GM12873 (cell line): ENCODE measurements around the gene TENM4.

Source experiments
- TF ChIP-seq, protein P1 (sequence below): IDR thresholded peaks from 2 replicates; pipeline ENCODE4 v1.5.1; 2012; ENCODE audit warnings: low read depth, mild to moderate bottlenecking, moderate library complexity, low read length, control low read depth; ENCODE audit not compliant: insufficient read depth; ENCODE audit errors: missing control alignments

TENM4 gene

GRCh38 chr11:78870655-78871054 is 570.2 kb downstream of the TENM4 start:
- TF ChIP-seq, protein P1, sequence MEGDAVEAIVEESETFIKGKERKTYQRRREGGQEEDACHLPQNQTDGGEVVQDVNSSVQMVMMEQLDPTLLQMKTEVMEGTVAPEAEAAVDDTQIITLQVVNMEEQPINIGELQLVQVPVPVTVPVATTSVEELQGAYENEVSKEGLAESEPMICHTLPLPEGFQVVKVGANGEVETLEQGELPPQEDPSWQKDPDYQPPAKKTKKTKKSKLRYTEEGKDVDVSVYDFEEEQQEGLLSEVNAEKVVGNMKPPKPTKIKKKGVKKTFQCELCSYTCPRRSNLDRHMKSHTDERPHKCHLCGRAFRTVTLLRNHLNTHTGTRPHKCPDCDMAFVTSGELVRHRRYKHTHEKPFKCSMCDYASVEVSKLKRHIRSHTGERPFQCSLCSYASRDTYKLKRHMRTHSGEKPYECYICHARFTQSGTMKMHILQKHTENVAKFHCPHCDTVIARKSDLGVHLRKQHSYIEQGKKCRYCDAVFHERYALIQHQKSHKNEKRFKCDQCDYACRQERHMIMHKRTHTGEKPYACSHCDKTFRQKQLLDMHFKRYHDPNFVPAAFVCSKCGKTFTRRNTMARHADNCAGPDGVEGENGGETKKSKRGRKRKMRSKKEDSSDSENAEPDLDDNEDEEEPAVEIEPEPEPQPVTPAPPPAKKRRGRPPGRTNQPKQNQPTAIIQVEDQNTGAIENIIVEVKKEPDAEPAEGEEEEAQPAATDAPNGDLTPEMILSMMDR: no peak

- TF ChIP-seq, protein P1: no peak
These were observed 571.5 kb downstream of the TENM4 start for GRCh38 chr11:78869293-78869692.

DNA sequence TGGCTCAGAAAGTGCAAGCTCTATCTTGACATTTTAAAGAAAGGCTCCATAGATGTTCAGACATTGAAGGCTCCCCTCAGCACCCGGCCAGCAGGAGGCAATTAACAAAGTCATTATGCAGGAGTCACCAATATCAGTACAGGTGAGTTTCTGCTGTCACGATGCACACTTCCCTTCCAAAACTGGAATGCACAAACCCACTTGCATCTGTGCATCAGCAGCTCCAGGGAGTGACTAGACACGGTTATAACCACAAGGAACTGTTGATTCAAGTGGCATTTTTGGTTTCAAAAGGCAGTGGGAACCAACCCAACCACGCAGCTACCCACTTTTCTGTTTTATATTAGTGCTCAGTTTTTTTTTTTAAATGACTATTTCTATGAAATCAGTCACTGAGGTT is 572.3 kb downstream of the TENM4 start:
- TF ChIP-seq, protein P1: no peak

- TF ChIP-seq, protein P1: no peak
These were observed 580.0 kb downstream of the TENM4 start for GRCh38 chr11:78860720-78861422.

GRCh38 chr11:78857688-78858087 is 583.1 kb downstream of the TENM4 start:
- TF ChIP-seq, protein P1: no peak

GRCh38 chr11:78856211-78856610 is 584.6 kb downstream of the TENM4 start:
- TF ChIP-seq, protein P1: no peak

DNA sequence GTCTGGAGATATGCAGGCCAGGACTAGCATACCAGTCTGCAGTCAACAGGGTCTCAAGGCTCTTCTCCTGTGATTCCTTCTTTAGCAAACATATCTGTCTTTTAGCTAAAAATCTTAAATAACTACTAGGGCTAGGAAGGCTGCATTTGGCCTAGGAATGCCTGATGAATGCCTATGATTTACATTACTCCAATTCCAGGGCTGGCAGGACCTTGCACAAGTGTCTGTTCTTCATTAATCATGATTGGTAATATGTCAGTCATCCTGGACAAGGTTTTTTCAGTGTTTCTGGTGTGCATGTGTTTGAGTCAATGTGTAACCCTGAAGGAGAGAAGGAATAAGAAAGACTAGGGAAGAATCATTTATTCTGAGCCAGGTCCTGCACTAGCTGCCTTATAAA is 585.7 kb downstream of the TENM4 start:
- TF ChIP-seq, protein P1: no peak
